NCI-H2171 treated with DMSO at 0.1 percent for 48 hours (cell line): ENCODE measurements around the gene RUSF1.

ENCODE experiments used
- DNase-seq: peaks from one replicate; lab custom pipeline; 2025; lab: John Stamatoyannopoulos, UW

Gene RUSF1

GRCh38 chr16:31471241-31471874, 36.8 kb downstream of the RUSF1 start:
- DNase-seq, result no peak

GRCh38 chr16:31470615-31471014, 37.6 kb downstream of the RUSF1 start:
- DNase-seq, result no peak

- no peak for DNase-seq
These were observed 40.3 kb downstream of the RUSF1 start for GRCh38 chr16:31467858-31468257.

- no peak for DNase-seq
These were observed 40.9 kb downstream of the RUSF1 start for GRCh38 chr16:31467151-31467773.

- DNase-seq, result no peak
These were observed 41.8 kb downstream of the RUSF1 start for GRCh38 chr16:31466381-31466841.

- DNase-seq, result no peak
These were observed 42.3 kb downstream of the RUSF1 start for GRCh38 chr16:31465788-31466370.

- no peak for DNase-seq
These were observed 43.4 kb downstream of the RUSF1 start for GRCh38 chr16:31464781-31465260.

GRCh38 chr16:31464348-31464769, 43.8 kb downstream of the RUSF1 start:
- DNase-seq, result no peak

GRCh38 chr16:31461921-31462804, 46.0 kb downstream of the RUSF1 start:
- no peak for DNase-seq

GRCh38 chr16:31461201-31461920, 46.8 kb downstream of the RUSF1 start:
- no peak for DNase-seq

- DNase-seq, result peak; percentile 14
These were observed 47.6 kb downstream of the RUSF1 start for GRCh38 chr16:31460582-31461002.

- DNase-seq, result peak; percentile 98
These were observed 48.3 kb downstream of the RUSF1 start for GRCh38 chr16:31459687-31460581.

GRCh38 chr16:31458844-31459686, 49.1 kb downstream of the RUSF1 start, which contains the start of gene ARMC5:
Gene ARMC5 (plus strand): TSS chr16:31459501. CDS start chr16:31459525, 24 bp downstream.
- DNase-seq, result peak; percentile 97

- DNase-seq, result peak; percentile 56
These were observed 49.9 kb downstream of the RUSF1 start for GRCh38 chr16:31458073-31458843.

- no peak for DNase-seq
These were observed 51.2 kb downstream of the RUSF1 start for GRCh38 chr16:31456988-31457360.

- no peak for DNase-seq
These were observed 52.4 kb downstream of the RUSF1 start for GRCh38 chr16:31455601-31456314.

- DNase-seq, result peak; percentile 12
These were observed 54.7 kb downstream of the RUSF1 start for GRCh38 chr16:31453255-31454204.
